Panc1 (cell line): ENCODE measurements around the gene PSMF1. TPM values are rescaled to one million over a fixed set of nuclear protein-coding genes. Genes with fewer than 3 reads are reported as not detected.

Experiments
- ATAC-seq: fragments of 200-7000 bp; cut with Tn5 transposase; 2 replicates; pipeline ENCODE4 v1.9.1; 2020; ENCODE audit warnings: mild to moderate bottlenecking, moderate library complexity
- BruUV-seq: library from RNA; stranded (reverse); fragments of 400-500 nt; replicated peaks from 2 replicates; lab custom pipeline; 2021; lab: Mats Ljungman, UMichigan
- CTCF ChIA-PET: fragments of 300-600 bp; sonication (Branson Sonifier 250); formaldehyde crosslinking; loops from one replicate; lab custom pipeline; 2022; ENCODE audit warnings: antibody characterized with exemption; lab: Charles Lee
- POLR2A ChIA-PET: fragments of 300-600 bp; sonication (Branson Sonifier 250); formaldehyde crosslinking; loops from one replicate; lab custom pipeline; 2022; ENCODE audit warnings: antibody characterized with exemption; lab: Charles Lee
- DNase-seq: peaks from one replicate; pipeline ENCODE4 v3.0.0-alpha.2; 2010; ENCODE audit warnings: low read depth, low spot score
- H3K27ac ChIP-seq: 2 replicates; pipeline ENCODE4 v1.5.1; 2011; ENCODE audit warnings: mild to moderate bottlenecking, low read length, inconsistent platforms
- H3K27me3 ChIP-seq: fragments of 200-500 bp; sonication (Bioruptor generic); 2 replicates; pipeline ENCODE4 v1.6.0; 2014; ENCODE audit warnings: low read length, inconsistent platforms; ENCODE audit not compliant: control insufficient read depth, insufficient read depth
- H3K36me3 ChIP-seq: fragments of 200-500 bp; sonication (Bioruptor generic); 2 replicates; pipeline ENCODE4 v1.5.1; 2014; ENCODE audit warnings: inconsistent platforms, mild to moderate bottlenecking, low read length, moderate library complexity; ENCODE audit not compliant: control insufficient read depth, insufficient read depth
- H3K4me1 ChIP-seq: 2 replicates; pipeline ENCODE4 v1.5.1; 2011; ENCODE audit warnings: inconsistent platforms, mild to moderate bottlenecking, low read length, moderate library complexity; ENCODE audit not compliant: control insufficient read depth, insufficient read depth
- H3K4me3 ChIP-seq, 2 experiments: 2 replicates each; pipeline ENCODE4 v1.5.1; 2011 to 2012; ENCODE audit warnings: low read depth in 2 of 2, low read length in 2 of 2, mild to moderate bottlenecking in 2 of 2, inconsistent platforms in 1 of 2, moderate library complexity in 1 of 2
- H3K9me3 ChIP-seq: fragments of 200-500 bp; sonication (Bioruptor generic); 2 replicates; pipeline ENCODE4 v1.5.1; 2014; ENCODE audit warnings: low read depth, mild to moderate bottlenecking, inconsistent platforms, low read length, moderate library complexity; ENCODE audit not compliant: control insufficient read depth, insufficient read depth
- POLR2AphosphoS5 ChIP-seq: IDR thresholded peaks from 2 replicates; pipeline ENCODE4 v1.6.1; 2012; ENCODE audit warnings: mild to moderate bottlenecking, low read depth, low read length, moderate library complexity
- SIN3A ChIP-seq: IDR thresholded peaks from 2 replicates; pipeline ENCODE4 v1.6.1; 2012; ENCODE audit warnings: low read depth, mild to moderate bottlenecking, low read length, moderate library complexity, borderline replicate concordance; ENCODE audit not compliant: insufficient read depth
- TCF7L2 ChIP-seq: IDR thresholded peaks from 2 replicates; pipeline ENCODE4 v1.6.1; 2011; ENCODE audit warnings: mild to moderate bottlenecking, low read depth, low read length, inconsistent platforms
- in situ Hi-C: cut with HindIII; loops from 2 replicates; pipeline ENCODE4 v1.10.0; 2016; ENCODE audit warnings: low sequenced_read_pairs, low pct_unique_long_range_greater_than_20kb
- intact Hi-C: fragments of 100-400 bp; cut with micrococcal nuclease; formaldehyde crosslinking; loops from one replicate; pipeline ENCODE4 v1.10.0; 2022; ENCODE audit not compliant: unreplicated experiment
- total RNA-seq: library from RNA; stranded (reverse); gene quantifications from one replicate; pipeline ENCODE4 v1.2.1, GENCODE V29; 2021; ENCODE audit not compliant: unreplicated experiment
- TF ChIP-seq, protein P1 (sequence below), 2 experiments: IDR thresholded peaks; 2 replicates each; pipeline ENCODE4 v1.6.1; 2011 to 2012; ENCODE audit warnings: low read depth in 2 of 2, control low read depth in 1 of 2, low read length in 1 of 2, mild to moderate bottlenecking in 1 of 2, moderate library complexity in 1 of 2; ENCODE audit not compliant: insufficient read depth in 1 of 2
- TF ChIP-seq, protein P2 (sequence below): fragments of 450-650 bp; IDR thresholded peaks from 2 replicates; pipeline ENCODE4 v1.5.1; 2017; ENCODE audit warnings: mild to moderate bottlenecking

The PSMF1 gene
- total RNA-seq, 1 experiment from 2014 or later, result 161 TPM

DNA sequence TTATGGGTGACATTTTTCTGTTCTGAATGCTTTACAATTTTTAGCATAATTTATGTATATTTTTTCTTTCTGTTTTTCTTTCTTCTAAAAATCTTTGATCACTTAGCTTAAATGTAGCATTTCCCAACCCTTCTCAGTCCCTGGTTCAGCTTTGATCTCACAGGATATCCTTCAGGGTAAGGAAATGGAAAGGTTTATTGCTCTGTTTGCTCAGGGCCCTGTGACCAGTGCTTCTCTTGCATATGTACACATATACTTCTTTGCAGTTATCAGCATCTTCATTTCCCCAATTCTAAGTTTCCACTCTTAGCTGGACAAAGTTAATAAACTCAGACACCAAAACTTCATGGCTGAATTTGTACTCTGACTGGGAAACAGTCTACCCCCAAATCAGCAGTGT lies 35.8 kb downstream of the PSMF1 start:
- intact Hi-C loops, result no loop called here
- DNase-seq (no peak), ATAC-seq (no peak)
- Histone ChIP-seq H3K27ac (no peak overlapping the region), H3K4me1 (no peaks in the 10 kb centered on the region), H3K27me3 (no peaks in the 10 kb centered on the region), H3K36me3 (peaks cover 15% of the 10 kb centered on the region), H3K9me3 (no peaks in the 10 kb centered on the region), H3K4me3 (no peak overlapping the region)
- TF ChIP-seq, protein P1, sequence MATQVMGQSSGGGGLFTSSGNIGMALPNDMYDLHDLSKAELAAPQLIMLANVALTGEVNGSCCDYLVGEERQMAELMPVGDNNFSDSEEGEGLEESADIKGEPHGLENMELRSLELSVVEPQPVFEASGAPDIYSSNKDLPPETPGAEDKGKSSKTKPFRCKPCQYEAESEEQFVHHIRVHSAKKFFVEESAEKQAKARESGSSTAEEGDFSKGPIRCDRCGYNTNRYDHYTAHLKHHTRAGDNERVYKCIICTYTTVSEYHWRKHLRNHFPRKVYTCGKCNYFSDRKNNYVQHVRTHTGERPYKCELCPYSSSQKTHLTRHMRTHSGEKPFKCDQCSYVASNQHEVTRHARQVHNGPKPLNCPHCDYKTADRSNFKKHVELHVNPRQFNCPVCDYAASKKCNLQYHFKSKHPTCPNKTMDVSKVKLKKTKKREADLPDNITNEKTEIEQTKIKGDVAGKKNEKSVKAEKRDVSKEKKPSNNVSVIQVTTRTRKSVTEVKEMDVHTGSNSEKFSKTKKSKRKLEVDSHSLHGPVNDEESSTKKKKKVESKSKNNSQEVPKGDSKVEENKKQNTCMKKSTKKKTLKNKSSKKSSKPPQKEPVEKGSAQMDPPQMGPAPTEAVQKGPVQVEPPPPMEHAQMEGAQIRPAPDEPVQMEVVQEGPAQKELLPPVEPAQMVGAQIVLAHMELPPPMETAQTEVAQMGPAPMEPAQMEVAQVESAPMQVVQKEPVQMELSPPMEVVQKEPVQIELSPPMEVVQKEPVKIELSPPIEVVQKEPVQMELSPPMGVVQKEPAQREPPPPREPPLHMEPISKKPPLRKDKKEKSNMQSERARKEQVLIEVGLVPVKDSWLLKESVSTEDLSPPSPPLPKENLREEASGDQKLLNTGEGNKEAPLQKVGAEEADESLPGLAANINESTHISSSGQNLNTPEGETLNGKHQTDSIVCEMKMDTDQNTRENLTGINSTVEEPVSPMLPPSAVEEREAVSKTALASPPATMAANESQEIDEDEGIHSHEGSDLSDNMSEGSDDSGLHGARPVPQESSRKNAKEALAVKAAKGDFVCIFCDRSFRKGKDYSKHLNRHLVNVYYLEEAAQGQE (IDR thresholded peaks at IDR 0.05; ENCODE audit: insufficient read depth in 1 of 2, low read depth in 2 of 2, low read length in 1 of 2), result no peak
- TF ChIP-seq SIN3A, result no peak
- no peak for TF ChIP-seq TCF7L2
- TF ChIP-seq, protein P2, sequence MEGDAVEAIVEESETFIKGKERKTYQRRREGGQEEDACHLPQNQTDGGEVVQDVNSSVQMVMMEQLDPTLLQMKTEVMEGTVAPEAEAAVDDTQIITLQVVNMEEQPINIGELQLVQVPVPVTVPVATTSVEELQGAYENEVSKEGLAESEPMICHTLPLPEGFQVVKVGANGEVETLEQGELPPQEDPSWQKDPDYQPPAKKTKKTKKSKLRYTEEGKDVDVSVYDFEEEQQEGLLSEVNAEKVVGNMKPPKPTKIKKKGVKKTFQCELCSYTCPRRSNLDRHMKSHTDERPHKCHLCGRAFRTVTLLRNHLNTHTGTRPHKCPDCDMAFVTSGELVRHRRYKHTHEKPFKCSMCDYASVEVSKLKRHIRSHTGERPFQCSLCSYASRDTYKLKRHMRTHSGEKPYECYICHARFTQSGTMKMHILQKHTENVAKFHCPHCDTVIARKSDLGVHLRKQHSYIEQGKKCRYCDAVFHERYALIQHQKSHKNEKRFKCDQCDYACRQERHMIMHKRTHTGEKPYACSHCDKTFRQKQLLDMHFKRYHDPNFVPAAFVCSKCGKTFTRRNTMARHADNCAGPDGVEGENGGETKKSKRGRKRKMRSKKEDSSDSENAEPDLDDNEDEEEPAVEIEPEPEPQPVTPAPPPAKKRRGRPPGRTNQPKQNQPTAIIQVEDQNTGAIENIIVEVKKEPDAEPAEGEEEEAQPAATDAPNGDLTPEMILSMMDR, result no peak
- no peak for TF ChIP-seq POLR2AphosphoS5
- ChIA-PET POLR2A (no interaction called here), CTCF (no interaction called here)
- in situ Hi-C loops, result no loop called here
- no TSS peak for BruUV-seq

DNA sequence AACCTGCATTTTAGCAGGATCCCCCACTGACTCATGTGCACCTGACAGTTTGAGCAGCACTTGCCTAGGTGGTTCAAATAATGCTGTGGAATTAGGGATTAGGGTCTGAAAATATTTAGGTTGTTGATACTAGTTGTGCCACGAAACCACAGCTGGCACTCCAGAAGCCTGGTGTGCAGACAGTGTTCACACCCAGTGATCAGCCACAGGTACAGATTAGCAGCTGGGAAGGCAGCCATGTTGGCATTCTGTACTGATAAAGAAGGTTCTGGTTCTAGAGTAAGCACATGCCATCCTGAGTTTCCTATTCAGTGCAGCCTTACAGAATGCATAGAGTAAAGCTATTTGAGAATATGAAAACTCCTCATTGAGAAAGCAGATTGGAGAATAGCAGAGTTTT lies 36.3 kb downstream of the PSMF1 start:
- no peak for DNase-seq
- in situ Hi-C loops, result no loop called here
- POLR2A ChIA-PET, result no interaction called here
- no TSS peak for BruUV-seq
- Histone ChIP-seq H3K36me3 (peaks cover 13% of the 10 kb centered on the region), H3K27me3 (no peaks in the 10 kb centered on the region), H3K4me1 (no peaks in the 10 kb centered on the region), H3K4me3 (no peak overlapping the region), H3K27ac (no peak overlapping the region), H3K9me3 (no peaks in the 10 kb centered on the region)
- TF ChIP-seq TCF7L2 (no peak), SIN3A (no peak), POLR2AphosphoS5 (no peak)
- TF ChIP-seq, protein P1 (IDR thresholded peaks at IDR 0.05; ENCODE audit: insufficient read depth in 1 of 2, low read depth in 2 of 2, low read length in 1 of 2), result no peak
- TF ChIP-seq, protein P2, result no peak
- CTCF ChIA-PET, result no interaction called here
- intact Hi-C loops, result no loop called here
- ATAC-seq, result no peak
